ENCODE data around the gene FEM1B.
A peak's percentile ranks its signal among the peaks of the same experiment; 100 is the strongest.

FEM1B gene

DNA sequence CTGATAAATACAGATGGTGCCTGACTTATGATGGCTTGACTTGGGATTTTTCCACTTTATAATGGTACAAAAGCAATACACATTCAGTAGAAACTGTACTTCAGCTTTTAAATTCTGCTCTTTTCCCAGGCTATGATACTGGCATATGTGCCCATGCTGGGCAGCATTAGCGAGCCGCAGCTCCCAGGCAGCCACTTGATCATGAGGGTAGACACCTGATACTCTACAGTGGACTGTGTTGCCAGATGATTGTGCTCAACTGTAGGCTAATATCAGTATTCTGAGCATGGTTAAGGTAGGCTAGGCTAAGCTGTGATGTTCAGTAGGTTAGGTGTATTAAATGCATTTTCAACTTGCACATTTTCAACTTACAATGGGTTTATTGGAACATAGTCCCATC, 17.7 kb upstream of the FEM1B start:
- no peak for DNase-seq (ENCODE audit: low spot score)

- DNase-seq (ENCODE audit: low spot score) = no peak
These were observed 16.3 kb upstream of the FEM1B start for GRCh38 chr15:68261241-68261640.

DNA sequence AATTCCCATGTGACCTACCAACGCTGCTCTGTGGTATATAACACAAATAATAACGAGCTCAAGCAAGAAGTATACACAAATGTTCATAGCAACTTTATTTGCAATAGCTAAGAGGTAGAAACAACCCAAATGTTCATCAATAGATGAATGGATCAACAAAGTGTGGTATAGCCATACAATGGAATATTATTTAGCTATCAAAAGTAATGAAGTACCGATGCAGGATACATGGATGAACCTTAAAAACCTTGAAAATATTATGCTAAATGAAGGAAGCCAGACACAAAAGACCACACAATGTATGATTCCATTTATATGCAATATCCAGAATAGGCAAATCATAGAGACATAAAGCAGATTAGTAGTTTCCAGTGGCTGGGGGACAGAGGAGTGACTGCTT, 15.6 kb upstream of the FEM1B start:
- DNase-seq (ENCODE audit: low spot score) = no peak

DNA sequence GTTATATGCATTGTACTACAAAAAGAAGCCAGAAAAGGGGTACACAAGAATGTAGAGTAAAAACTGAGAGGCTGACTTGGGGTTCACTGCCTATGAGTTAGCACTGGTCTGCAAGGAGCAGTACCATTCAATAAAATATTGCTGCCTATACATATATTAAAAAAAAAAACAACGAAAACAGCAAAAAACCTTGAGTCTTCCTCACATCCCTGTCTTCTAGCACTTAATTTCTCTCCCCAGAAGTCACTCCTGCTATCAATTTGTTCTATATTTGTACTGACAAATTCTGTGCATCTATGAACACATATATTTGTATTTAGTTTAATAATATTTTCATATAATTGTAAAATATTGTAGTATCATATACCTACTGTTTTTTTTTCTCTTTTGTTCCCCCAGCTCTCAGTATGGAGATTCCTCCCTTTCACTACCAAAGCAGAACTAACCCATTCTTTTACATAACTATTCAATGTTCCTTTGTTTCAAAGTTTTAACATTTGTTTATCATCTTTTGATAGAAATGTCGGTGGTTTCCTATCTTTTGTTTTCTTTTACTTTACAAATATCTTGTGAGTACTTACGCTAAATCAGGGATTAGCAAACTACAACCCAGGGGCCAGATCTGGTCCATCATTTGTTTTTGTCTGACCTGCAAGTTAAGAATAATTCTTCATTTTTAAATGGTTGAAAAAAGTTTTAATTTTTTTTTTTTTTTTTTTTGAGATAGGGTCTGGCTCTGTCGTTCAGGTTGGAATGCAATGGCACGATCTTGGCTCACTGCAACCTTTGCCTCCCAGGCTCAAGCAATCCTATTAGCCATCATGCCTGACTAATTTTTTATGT, 14.8 kb upstream of the FEM1B start:
- no peak for DNase-seq (ENCODE audit: low spot score)

DNA sequence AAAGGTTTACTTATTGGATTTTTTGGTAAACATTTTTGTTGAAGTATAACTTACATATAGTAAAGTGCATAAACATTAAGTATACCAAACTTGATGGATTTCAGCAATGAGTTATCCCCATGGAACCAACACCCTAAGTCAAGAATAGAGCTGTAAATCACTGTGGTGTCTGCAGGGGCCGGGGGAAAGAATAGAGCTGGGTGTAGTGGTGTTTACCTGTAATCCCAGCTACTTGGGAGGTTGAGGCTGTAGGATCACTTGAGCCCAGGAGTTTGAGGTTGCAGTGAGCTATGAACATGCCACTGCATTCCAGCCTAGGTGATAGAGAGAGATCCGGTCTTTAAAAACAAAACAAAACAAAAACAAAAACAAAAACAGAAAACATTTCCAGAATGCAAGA, 13.3 kb upstream of the FEM1B start:
- no peak for DNase-seq (ENCODE audit: low spot score)

DNA sequence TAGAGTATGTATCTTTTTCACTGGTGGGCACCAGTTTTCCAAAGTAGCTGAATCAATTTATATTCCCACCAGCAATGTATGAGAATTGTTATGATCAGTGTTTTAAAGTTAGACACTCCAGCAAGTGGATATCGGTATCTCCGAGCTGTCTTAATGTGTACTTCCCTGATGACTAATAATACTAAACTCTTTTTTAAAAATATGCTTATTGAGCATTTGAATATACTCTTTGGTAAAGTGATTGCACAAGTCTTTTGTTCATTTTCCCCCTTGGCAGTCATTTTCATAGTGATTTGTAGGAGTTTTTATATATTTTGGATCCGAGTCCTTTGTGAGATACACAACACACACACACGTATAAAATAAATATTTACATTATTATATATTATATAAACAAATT, 12.5 kb upstream of the FEM1B start:
- DNase-seq (ENCODE audit: low spot score) = no peak

DNA sequence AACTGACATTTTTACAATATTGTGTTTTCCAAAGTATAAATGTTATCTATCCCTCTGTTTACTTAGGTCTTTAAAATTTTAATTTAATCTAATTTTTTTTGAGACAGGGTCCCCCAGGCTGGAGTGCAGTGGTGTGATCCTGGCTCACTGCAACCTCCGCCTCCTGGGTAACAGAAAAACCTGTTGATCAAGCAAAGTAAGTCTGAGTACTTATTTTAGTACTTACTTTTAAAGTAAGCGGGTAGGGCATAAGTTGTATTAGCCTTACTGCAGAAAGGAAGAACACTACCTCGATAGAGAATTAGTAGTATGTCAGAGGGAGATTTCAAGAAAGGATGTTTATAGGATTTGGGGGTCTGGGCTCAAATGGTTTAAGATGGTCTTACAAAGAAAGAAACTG, 11.9 kb upstream of the FEM1B start:
- no peak for DNase-seq (ENCODE audit: low spot score)

- DNase-seq (ENCODE audit: low spot score) = no peak
These were observed 9.1 kb upstream of the FEM1B start for GRCh38 chr15:68268405-68268804.

GRCh38 chr15:68271854-68272471, 5.6 kb upstream of the FEM1B start:
- DNase-seq (ENCODE audit: low spot score) = no peak

- no peak for DNase-seq (ENCODE audit: low spot score)
These were observed 4.7 kb upstream of the FEM1B start for GRCh38 chr15:68272721-68273271.

- no peak for DNase-seq (ENCODE audit: low spot score)
These were observed 3.2 kb upstream of the FEM1B start for GRCh38 chr15:68274201-68274848.

- no peak for DNase-seq (ENCODE audit: low spot score)
These were observed 2.3 kb upstream of the FEM1B start for GRCh38 chr15:68275165-68275746.

- DNase-seq (ENCODE audit: low spot score) = no peak
These were observed 877 bp upstream of the FEM1B start for GRCh38 chr15:68276668-68277067.

- DNase-seq (ENCODE audit: low spot score) = no peak
These were observed 378 bp upstream of the FEM1B start for GRCh38 chr15:68277131-68277602.

DNA sequence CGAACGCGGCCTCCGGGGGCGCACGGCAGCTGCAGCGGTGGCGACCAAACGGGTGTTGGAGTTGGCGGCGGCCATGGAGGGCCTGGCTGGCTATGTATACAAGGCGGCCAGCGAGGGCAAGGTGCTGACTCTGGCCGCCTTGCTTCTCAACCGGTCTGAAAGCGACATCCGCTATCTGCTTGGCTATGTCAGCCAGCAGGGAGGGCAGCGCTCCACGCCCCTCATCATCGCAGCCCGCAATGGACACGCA, 725 bp downstream of the FEM1B start:
- peak; percentile 62 for DNase-seq (ENCODE audit: low spot score)

GRCh38 chr15:68278595-68279405, 1.3 kb downstream of the FEM1B start:
- DNase-seq (ENCODE audit: low spot score) = peak; percentile 29

GRCh38 chr15:68279779-68280753, 2.5 kb downstream of the FEM1B start:
- DNase-seq (ENCODE audit: low spot score) = no peak

DNA sequence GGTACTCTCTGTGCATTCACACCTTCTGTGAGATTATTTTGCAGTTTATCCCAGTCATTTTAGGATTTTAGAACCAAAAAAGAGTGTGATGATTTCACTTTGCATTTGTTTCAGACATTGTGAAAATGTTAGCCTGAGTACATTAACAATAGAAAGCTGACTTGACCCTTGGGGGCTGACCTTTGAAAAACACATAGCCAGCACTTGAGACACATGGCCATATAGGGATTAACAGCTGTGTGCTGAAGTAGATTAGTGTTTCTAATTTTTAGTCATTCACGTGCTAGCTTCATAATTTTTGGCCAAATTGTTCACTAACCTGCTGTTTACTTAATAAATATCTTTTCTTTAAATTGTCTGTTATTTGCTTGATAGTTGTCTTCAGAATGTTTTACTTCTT, 3.5 kb downstream of the FEM1B start:
- no peak for DNase-seq (ENCODE audit: low spot score)

GRCh38 chr15:68283401-68283800, 5.9 kb downstream of the FEM1B start:
- no peak for DNase-seq (ENCODE audit: low spot score)

GRCh38 chr15:68284616-68285258, 7.2 kb downstream of the FEM1B start:
- no peak for DNase-seq (ENCODE audit: low spot score)
